ENCODE measurements around the gene DNAH6.
"Not testable (repeated sequence)": the region's sequence is repeated elsewhere in the genome, so short reads cannot be mapped to it uniquely, and the experiment has no call there.

Gene DNAH6

GRCh38 chr2:84866122-84866521 lies 349.8 kb downstream of the DNAH6 start:
- TF ChIP-seq CTCF (IDR thresholded peaks at IDR 0.05; ENCODE audit: low read length, missing control alignments) = no peak
- DNase-seq (ENCODE audit: low read depth) = no peak
- no peak overlapping the region for H3K4me3 ChIP-seq (replicated peaks; ENCODE audit: low read depth, low read length)

- DNase-seq (ENCODE audit: low read depth); H3K4me3 ChIP-seq (replicated peaks; ENCODE audit: low read depth, low read length): not testable (repeated sequence)
These were observed 352.0 kb downstream of the DNAH6 start for GRCh38 chr2:84868327-84868726.

All from fibroblast of pulmonary artery (primary cell).